Aorta (tissue), 5 donors: ENCODE data around the gene ZNF138. TPM values are rescaled to one million over a fixed set of nuclear protein-coding genes. Genes with fewer than 3 reads are reported as not detected.
A peak's percentile ranks its signal among the peaks of the same experiment; 100 is the strongest.

ENCODE experiments used
- ATAC-seq: fragments of 200-7000 bp; cut with Tn5 transposase; one replicate; pipeline ENCODE4 v1.9.1; 2022; ENCODE audit warnings: moderate library complexity; ENCODE audit not compliant: low FRiP score
- DNase-seq, 2 donors: peaks; one replicate each; pipeline ENCODE4 v3.0.0-alpha.2; 2020
- H3K27ac ChIP-seq, 2 donors: one replicate each; pipeline ENCODE4 v1.5.1; 2013; ENCODE audit warnings: low read length in 2 of 2, mild to moderate bottlenecking in 2 of 2, moderate library complexity in 2 of 2, control low read depth in 1 of 2, inconsistent platforms in 1 of 2, low read depth in 1 of 2
- H3K27me3 ChIP-seq, 2 donors: one replicate each; pipeline ENCODE4 v1.6.1; 2013; ENCODE audit warnings: control low read depth in 1 of 2, low read length in 1 of 2, mild to moderate bottlenecking in 1 of 2, moderate library complexity in 1 of 2; ENCODE audit not compliant: insufficient read depth in 2 of 2, control insufficient read depth in 1 of 2
- H3K36me3 ChIP-seq, 2 donors: one replicate each; pipeline ENCODE4 v1.6.1; 2013; ENCODE audit warnings: control low read depth in 1 of 2, low read length in 1 of 2, mild to moderate bottlenecking in 1 of 2; ENCODE audit not compliant: insufficient read depth in 2 of 2, control insufficient read depth in 1 of 2
- H3K4me1 ChIP-seq, 2 donors: one replicate each; pipeline ENCODE4 v1.6.1; 2013; ENCODE audit warnings: low read length in 2 of 2, control low read depth in 1 of 2, mild to moderate bottlenecking in 1 of 2, moderate library complexity in 1 of 2; ENCODE audit not compliant: insufficient read depth in 2 of 2, control insufficient read depth in 1 of 2
- H3K4me3 ChIP-seq, 2 donors: one replicate each; pipeline ENCODE4 v1.5.1; 2013; ENCODE audit warnings: low read length in 2 of 2, control low read depth in 1 of 2, mild to moderate bottlenecking in 1 of 2
- H3K9me3 ChIP-seq: one replicate; pipeline ENCODE4 v1.6.1; 2013; ENCODE audit warnings: mild to moderate bottlenecking, low read length; ENCODE audit not compliant: control insufficient read depth
- WGBS, 2 donors: extraction: QIAGEN DNeasy Blood & Tissue Kit; methylation state at CpG; one replicate each; pipeline ENCODE4 v1.1.7; 2013; 5-methylcytosine and 5-hydroxymethylcytosine counted together
- intact Hi-C, 2 donors: fragments of 100-400 bp; cut with DNase I; formaldehyde crosslinking; loops; one replicate each; pipeline versions ENCODE4 v1.14.2 to v1.15.0; 2022
- polyA plus RNA-seq, 2 donors: library from polyadenylated mRNA; stranded (reverse); fragments of 200-250 nt; gene quantifications; one replicate each; pipeline ENCODE4 v1.2.3, GENCODE V29; 2013
- total RNA-seq, 2 donors: library from RNA; stranded (reverse); fragmentation: NEBNext Ultra II Directional; extraction: Animal tissue kit (Norgen Biotek cat#: 25700); gene quantifications; one replicate each; pipeline ENCODE4 v1.2.1, GENCODE V29; 2021
- donor health status: healthy with polysubstance abuse.
- donor health status: Bipolar disorder and iron deficiency.
- donor health status: DM: no; HTN: no; CAD: no.
- donor health status: DM: no; HTN: no; CAD: no.
- donor health status: DM: yes; HTN: yes; CAD: no.

The ZNF138 gene
- total and polyA plus RNA-seq, 4 donors: 2.0 to 9.2 (median 4.9) TPM

- H3K4me3 ChIP-seq: no peak overlapping the region
- no peaks in the 10 kb centered on the region for H3K27me3 ChIP-seq
- H3K9me3 ChIP-seq: no peaks in the 10 kb centered on the region
- no peak overlapping the region for H3K27ac ChIP-seq
- no peak for ATAC-seq
- WGBS, 2 donors: 89 to 90% methylated on average over 22 to 23 of the region's 23 CpGs
- H3K36me3 ChIP-seq: no peaks in the 10 kb centered on the region
- peak in 1 of 2 donors; percentile 33 for DNase-seq
- no peaks in the 10 kb centered on the region for H3K4me1 ChIP-seq
- intact Hi-C loops: no loop called here
Observed at GRCh38 chr7:64875658-64876406, 81.6 kb downstream of the ZNF138 start.

DNA sequence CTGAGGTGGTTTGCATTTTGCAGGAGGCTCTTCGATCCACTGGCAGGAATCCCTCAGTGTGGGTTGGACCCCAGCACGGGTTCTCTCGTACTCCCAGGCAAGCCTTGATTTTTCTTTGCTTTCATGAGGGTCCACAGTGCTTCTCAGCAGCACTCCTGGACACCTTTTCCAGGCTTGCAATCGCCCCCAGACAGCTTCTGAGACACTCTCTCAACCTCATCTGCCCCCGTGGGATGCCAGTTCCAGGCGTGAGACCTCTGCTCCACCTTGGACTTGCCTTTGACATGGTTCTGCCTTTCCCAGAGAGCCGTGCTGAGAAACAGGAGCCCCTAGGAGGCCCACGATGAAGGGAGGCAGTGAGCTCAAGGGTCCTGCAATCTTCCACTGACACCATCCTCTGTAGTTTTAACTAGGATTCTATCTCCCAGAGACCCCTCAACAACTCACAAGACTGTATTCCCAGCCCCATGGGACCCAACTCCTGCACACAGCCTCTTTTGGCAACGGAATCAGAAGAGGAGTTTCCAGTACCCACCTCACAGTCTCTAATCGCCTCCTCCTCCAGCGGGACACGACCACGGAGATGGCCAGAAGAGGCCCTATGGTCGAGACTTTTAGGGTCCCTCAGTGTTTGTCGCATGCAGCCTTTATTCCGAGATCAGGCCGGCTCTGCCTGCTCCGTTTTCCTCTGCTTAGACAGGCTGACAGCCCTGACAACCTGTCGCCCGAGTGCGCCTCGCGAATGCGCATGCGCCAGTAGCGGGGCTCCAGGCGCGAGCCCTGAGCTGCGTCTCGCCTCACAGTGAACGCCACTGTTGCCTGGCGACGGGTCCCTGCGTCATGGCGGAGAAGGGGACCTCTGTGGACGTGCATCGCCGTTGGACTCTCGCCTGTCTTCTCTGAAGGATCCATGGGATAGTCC, 82.8 kb downstream of the ZNF138 start:
- no peak for ATAC-seq
- Histone ChIP-seq H3K4me3 (no peak overlapping the region), H3K4me1 (no peaks in the 10 kb centered on the region), H3K9me3 (no peaks in the 10 kb centered on the region), H3K36me3 (no peaks in the 10 kb centered on the region), H3K27me3 (no peaks in the 10 kb centered on the region), H3K27ac (no peak overlapping the region)
- intact Hi-C loops: no loop called here
- DNase-seq: peak; percentile 75 to 90
- 16 to 19% methylated on average over 39 of the region's 39 CpGs for WGBS, 2 donors

DNA sequence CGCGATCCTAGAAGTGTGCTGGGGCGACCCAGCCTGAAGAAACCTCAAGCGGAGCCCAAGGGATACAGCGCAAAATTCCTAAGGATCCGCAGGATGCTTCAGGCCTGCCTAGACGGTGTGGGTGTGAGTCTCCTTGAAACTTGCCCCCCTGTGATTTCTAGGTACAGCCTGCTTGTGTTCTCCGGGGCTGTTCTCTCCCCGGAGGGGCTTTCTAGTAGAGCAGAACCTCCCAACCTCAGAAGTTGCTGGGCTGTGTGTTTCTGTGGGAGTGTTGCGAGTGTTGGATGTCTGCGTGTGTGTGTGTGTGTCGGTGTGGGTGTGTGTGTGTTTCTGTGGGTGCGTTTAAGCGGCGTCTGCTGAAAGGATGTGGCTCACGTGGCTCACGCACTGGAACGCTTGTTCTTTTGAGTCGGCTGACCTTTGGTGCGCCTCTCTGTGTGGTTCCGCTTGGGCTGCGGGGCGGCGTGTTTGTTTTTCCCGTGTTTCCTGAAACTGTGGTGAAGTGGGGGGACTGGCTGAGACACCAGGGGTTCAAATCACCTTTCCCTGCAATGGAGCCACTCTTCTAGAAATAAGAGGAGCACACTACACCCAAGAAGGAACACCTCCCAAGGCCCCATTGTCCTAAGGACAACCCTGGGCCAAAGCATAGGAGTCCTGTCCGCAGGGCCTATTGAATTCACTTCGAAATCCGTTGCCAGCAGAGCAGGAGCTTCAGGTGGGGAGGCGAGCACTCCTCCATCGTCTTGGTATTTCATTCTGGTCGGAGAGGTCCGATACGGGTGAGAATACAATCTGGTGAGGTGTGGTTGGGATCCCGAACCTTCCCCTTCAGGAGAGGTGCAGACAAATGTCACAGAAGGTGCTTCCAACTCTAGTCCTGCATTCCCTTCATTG, 83.7 kb downstream of the ZNF138 start:
- H3K4me1 ChIP-seq: no peaks in the 10 kb centered on the region
- no peaks in the 10 kb centered on the region for H3K27me3 ChIP-seq
- no peak for ATAC-seq
- 72 to 77% methylated on average over 34 of the region's 34 CpGs for WGBS, 2 donors
- H3K9me3 ChIP-seq: no peaks in the 10 kb centered on the region
- no peak overlapping the region for H3K27ac ChIP-seq
- intact Hi-C loops: no loop called here
- H3K4me3 ChIP-seq: no peak overlapping the region
- H3K36me3 ChIP-seq: no peaks in the 10 kb centered on the region
- no peak for DNase-seq

DNA sequence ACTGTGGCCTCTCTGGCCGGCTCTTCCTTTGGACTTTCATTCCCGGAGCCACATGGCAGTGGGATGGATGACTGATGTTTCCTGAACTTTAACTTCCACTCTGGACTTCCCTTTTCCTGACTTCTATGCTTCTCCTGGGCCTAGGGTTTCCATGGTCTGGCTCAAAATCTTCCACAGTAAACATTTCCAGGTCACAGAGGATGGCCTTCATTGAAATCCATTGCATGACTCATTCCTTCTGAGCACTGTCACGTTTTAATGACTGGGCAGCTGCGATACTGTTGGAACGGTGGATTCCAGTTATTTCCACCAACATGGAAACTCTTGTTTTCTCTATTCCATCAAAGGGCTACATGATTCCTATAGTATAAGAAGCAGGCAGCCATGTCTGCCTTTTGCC, 84.5 kb downstream of the ZNF138 start:
- Histone ChIP-seq H3K27ac (no peak overlapping the region), H3K27me3 (no peaks in the 10 kb centered on the region), H3K4me3 (no peak overlapping the region), H3K4me1 (no peaks in the 10 kb centered on the region), H3K36me3 (no peaks in the 10 kb centered on the region), H3K9me3 (no peaks in the 10 kb centered on the region)
- intact Hi-C loops: no loop called here
- WGBS, 2 donors: 93 to 96% methylated on average over 5 of the region's 5 CpGs
- DNase-seq: no peak
- no peak for ATAC-seq

DNA sequence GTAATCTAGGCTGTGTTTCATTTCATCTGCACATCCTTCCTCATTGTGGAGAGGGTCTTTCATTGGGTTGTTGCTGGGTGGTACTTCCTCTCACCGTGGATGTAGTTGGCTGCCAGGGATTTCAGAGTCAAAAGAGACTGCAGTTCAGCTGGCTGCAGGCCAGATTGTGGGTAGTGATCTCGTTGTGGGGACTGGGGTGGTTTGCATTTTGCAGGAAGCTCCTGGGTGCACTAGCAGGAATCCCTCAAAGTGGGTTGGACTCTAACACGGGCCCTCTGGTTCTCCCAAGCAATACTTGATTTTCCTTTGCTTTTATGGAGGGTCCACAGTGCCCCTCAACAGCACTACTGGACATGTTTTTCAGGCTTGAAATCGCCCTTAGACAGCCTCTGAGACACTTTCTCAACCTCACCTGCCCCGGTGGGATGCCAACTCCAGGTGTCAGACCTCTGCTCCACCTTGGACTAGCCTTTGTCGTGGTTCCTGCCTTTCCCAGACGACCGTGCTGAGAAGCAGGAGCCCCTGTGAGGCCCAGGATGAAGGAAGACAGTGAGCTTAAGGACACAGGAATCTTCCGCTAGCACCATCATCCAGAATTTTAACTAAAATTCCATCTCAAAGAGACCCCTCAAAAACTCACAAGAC, 85.0 kb downstream of the ZNF138 start:
- 85 to 86% methylated on average over 9 of the region's 9 CpGs for WGBS, 2 donors
- H3K36me3 ChIP-seq: no peaks in the 10 kb centered on the region
- ATAC-seq: no peak
- H3K4me3 ChIP-seq: no peak overlapping the region
- H3K27ac ChIP-seq: no peak overlapping the region
- no peak for DNase-seq
- no peaks in the 10 kb centered on the region for H3K27me3 ChIP-seq
- intact Hi-C loops: no loop called here
- H3K4me1 ChIP-seq: no peaks in the 10 kb centered on the region
- no peaks in the 10 kb centered on the region for H3K9me3 ChIP-seq

DNA sequence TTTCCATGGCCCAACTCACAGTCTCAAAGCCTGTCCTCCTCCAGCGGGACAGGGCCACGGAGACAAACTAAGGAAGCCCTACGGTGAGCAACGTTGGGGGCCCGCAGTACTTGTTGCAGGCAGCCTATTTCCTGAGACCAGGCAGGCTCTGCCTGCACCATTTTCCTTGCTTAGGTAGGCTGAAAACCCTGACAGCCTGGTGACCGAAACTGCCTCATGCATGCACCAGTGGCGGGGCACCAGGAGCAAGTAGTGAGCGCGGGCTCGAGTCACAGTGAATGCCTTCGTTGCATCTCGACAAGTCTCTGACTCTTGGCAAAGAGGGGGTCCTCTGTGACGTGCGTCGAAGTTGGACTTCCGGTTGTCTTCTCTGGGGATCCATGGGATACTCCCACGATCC, 85.6 kb downstream of the ZNF138 start:
- DNase-seq: no peak

GRCh38 chr7:64880322-64881297, 86.4 kb downstream of the ZNF138 start:
- no peak for ATAC-seq
- H3K4me3 ChIP-seq: no peak overlapping the region

More for the DNA sequence above, 85.6 kb downstream of the ZNF138 start:
- no peak for ATAC-seq
- Histone ChIP-seq H3K36me3 (no peaks in the 10 kb centered on the region), H3K27ac (no peak overlapping the region), H3K4me3 (no peak overlapping the region), H3K9me3 (no peaks in the 10 kb centered on the region), H3K4me1 (no peaks in the 10 kb centered on the region), H3K27me3 (no peaks in the 10 kb centered on the region)
- intact Hi-C loops: no loop called here
- WGBS, 2 donors: 96 to 98% methylated on average over 17 of the region's 17 CpGs

More at GRCh38 chr7:64880322-64881297, 86.4 kb downstream of the ZNF138 start:
- Histone ChIP-seq H3K27me3 (no peaks in the 10 kb centered on the region), H3K36me3 (no peaks in the 10 kb centered on the region), H3K4me1 (no peaks in the 10 kb centered on the region), H3K9me3 (no peaks in the 10 kb centered on the region), H3K27ac (no peak overlapping the region)
- WGBS, 2 donors: 96 to 97% methylated on average over 38 of the region's 38 CpGs
- DNase-seq: peak in 1 of 2 donors; percentile 65
- intact Hi-C loops: no loop called here
